GM12801 (cell line): ENCODE data around the gene CEP250.

ENCODE experiments used
- CTCF ChIP-seq: IDR thresholded peaks from one replicate; pipeline ENCODE4 v1.5.1; 2011; ENCODE audit warnings: control low read depth; ENCODE audit not compliant: insufficient read length; ENCODE audit errors: extremely low read depth

The CEP250 gene

DNA sequence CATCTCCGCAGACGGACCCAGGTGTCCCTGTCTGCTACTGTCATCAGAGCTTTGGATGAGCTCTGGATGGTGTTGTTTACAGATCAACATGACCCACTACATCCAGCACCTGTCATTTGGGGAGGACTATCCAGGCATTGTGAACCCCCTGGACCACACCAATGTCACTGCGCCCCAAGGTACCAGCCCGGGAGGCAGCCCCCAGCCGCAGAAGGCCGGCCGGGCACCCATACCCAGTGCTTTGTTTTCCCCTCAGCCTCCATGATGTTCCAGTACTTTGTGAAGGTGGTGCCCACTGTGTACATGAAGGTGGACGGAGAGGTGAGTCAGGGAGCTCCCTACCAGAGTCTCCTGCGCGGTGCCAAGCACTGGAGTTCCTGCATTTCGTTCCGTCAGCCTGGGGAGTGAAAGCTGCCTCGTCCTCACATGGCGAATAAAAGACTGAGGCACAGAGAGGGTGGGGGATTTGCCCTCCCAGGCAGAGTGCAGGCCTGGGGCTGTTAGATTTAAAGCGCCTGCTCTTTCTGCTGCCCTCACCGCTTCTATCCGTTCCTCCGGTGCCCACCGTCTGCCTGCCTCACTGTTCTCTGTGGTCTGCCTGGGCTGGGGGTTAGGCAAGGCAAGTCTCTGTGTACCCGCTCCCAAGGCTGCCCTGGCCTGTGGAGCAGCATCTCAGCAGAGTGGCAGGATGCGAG is 100.7 kb downstream of the CEP250 start:
- TF ChIP-seq CTCF, result no peak

GRCh38 chr20:35556871-35557270 is 101.5 kb downstream of the CEP250 start:
- TF ChIP-seq CTCF, result no peak

- no peak for TF ChIP-seq CTCF
Observed at GRCh38 chr20:35558451-35558850, 103.1 kb downstream of the CEP250 start.

GRCh38 chr20:35559042-35559693 is 103.8 kb downstream of the CEP250 start:
- TF ChIP-seq CTCF, result no peak

DNA sequence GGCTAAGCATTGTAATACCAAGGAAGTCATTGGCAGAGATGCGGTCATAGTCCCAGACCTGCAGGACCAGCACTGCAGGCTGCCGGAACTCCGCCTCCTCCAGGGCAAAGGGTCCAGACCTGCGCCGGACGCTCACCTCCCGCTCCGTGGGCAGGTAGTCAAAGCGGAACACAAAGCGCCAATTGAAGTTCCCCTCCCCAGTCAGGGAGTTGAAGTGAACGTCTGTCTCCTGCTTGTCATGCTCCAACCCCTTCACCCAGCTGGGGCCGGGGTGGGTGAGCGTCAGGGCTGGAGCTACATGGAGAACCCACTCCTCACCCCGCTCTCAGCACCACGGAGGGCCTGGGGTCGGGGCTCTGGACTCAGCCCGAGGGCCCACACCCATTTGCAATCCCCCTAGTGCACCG is 104.7 kb downstream of the CEP250 start:
- no peak for TF ChIP-seq CTCF

GRCh38 chr20:35560541-35560940 is 105.1 kb downstream of the CEP250 start:
- TF ChIP-seq CTCF, result no peak

DNA sequence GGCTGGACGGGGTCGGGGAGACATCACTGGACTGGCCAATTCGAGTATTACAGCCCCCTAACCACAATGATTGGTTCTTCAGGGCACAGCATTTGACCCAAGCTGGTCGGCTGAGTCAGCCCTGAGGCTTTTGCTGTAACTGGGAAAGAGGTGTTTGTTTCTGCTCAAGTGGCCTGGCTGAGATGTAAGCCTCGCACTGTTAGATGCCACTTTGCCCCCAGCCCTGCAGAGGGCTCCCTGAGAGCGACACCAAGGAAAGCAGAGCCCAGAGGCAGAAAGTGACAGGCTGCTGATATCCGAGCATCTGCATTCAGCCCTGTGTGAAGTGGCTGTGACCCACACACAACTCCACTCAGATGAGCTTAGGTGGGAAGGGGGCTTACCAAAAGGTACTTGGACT is 105.9 kb downstream of the CEP250 start:
- TF ChIP-seq CTCF, result no peak
